HEK293T (cell line): ENCODE measurements around the gene SLC36A3.
"Not testable (repeated sequence)": the region's sequence is repeated elsewhere in the genome, so short reads cannot be mapped to it uniquely, and the experiment has no call there.

Experiments
- CTCF ChIA-PET: fragments of 350-600 bp; formaldehyde crosslinking; extraction: SDS; loops from one replicate; lab custom pipeline; 2021; ENCODE audit warnings: antibody characterized with exemption, inconsistent platforms; lab: Yijun Ruan, JAX
- POLR2A ChIA-PET: fragments of 350-600 bp; formaldehyde crosslinking; extraction: SDS; loops from one replicate; lab custom pipeline; 2020; ENCODE audit warnings: antibody characterized with exemption, inconsistent platforms; lab: Yijun Ruan, JAX
- DNase-seq: peaks from one replicate; pipeline ENCODE4 v3.0.0; 2012; ENCODE audit warnings: mixed read lengths; ENCODE audit errors: extremely low spot score
- ARNT ChIP-seq: fragments of 450-650 bp; IDR thresholded peaks from 2 replicates; pipeline ENCODE4 v1.6.1; 2017; ENCODE audit warnings: mild to moderate bottlenecking
- BHLHE40 ChIP-seq: fragments of 450-650 bp; IDR thresholded peaks from 2 replicates; pipeline ENCODE4 v1.6.1; 2016; ENCODE audit warnings: mild to moderate bottlenecking, moderate library complexity, borderline replicate concordance
- CTBP1 ChIP-seq: fragments of 450-650 bp; IDR thresholded peaks from 2 replicates; pipeline ENCODE4 v1.6.1; 2016; ENCODE audit warnings: borderline replicate concordance
- ELF4 ChIP-seq: fragments of 450-650 bp; IDR thresholded peaks from 2 replicates; pipeline ENCODE4 v1.6.1; 2017; ENCODE audit warnings: antibody characterized with exemption
- FOXA1 ChIP-seq: fragments of 450-650 bp; IDR thresholded peaks from 2 replicates; pipeline ENCODE4 v1.6.1; 2016; ENCODE audit warnings: mild to moderate bottlenecking
- FOXK2 ChIP-seq: fragments of 450-650 bp; IDR thresholded peaks from 2 replicates; pipeline ENCODE4 v1.6.1; 2016; ENCODE audit warnings: mild to moderate bottlenecking
- FOXM1 ChIP-seq: fragments of 450-650 bp; IDR thresholded peaks from 2 replicates; pipeline ENCODE4 v1.6.1; 2017; ENCODE audit warnings: mild to moderate bottlenecking, borderline replicate concordance
- HDGF ChIP-seq: fragments of 450-650 bp; IDR thresholded peaks from 2 replicates; pipeline ENCODE4 v1.6.1; 2017; ENCODE audit warnings: antibody characterized with exemption, borderline replicate concordance
- L3MBTL2 ChIP-seq: fragments of 450-650 bp; conservative IDR thresholded peaks from 2 replicates; pipeline ENCODE4 v1.6.1; 2016; ENCODE audit warnings: mild to moderate bottlenecking
- LEF1 ChIP-seq: fragments of 450-650 bp; IDR thresholded peaks from 2 replicates; pipeline ENCODE4 v1.6.1; 2017; ENCODE audit warnings: mild to moderate bottlenecking, borderline replicate concordance
- NFRKB ChIP-seq: fragments of 450-650 bp; IDR thresholded peaks from 2 replicates; pipeline ENCODE4 v1.6.1; 2016; ENCODE audit warnings: mild to moderate bottlenecking, moderate library complexity
- SP1 ChIP-seq: fragments of 450-650 bp; IDR thresholded peaks from 2 replicates; pipeline ENCODE4 v1.6.1; 2017
- SUZ12 ChIP-seq: fragments of 450-650 bp; IDR thresholded peaks from 2 replicates; pipeline ENCODE4 v1.6.1; 2016; ENCODE audit warnings: mild to moderate bottlenecking
- TARDBP ChIP-seq: fragments of 450-650 bp; IDR thresholded peaks from 2 replicates; pipeline ENCODE4 v1.6.1; 2016
- ZNF384 ChIP-seq: fragments of 450-650 bp; IDR thresholded peaks from 2 replicates; pipeline ENCODE4 v1.6.1; 2016
- TF ChIP-seq, protein P1 (sequence below): fragments of 450-650 bp; IDR thresholded peaks from 2 replicates; pipeline ENCODE4 v1.6.1; 2016

The SLC36A3 gene

DNA sequence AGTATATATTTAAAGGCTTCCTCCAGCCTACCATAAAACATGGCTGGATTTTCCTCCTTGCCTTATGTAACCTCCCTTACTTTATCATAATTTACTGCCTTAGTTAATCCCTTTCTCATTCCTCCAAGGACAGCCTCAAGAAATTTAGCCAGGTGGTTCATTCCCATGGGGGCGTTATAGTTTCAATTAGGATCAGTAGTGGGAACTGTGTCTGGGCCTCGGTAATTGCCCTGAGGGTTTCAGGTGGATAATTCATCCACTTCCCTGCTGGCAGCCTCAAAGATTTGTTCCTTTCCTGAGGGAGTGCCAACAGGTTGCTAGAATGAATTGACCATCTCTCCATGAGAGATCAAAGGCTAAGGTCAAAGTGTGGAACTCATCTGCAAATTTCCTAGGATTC lies 54.9 kb downstream of the SLC36A3 start:
- POLR2A ChIA-PET, result no interaction called here

DNA sequence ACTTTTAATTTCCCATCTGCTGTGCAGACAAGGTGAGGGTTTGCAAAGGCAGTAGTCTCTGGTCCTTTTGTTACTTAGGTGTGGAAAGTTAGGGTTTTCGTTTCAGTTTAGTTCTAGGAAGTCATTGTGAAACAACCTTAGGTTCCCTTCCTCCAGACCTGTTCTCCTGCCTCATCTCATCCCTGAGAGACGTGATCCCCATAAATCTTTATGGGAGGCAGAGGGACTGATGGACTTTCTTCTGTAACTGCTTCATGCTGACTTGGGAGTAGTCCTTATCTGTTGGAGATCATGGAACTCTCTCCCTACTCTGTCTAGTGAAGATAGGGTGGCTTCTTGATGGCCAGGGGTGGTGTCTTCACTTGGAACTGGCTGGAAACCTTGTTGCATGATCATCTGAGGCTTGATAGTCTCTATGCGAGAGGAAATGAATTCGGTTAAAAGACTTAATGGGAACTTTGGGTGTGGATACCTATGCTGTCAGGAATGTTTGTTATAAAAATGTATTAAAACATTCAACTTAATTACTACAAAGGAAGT lies 57.8 kb downstream of the SLC36A3 start:
- POLR2A ChIA-PET, result no interaction called here
- TF ChIP-seq FOXA1 (no peak), NFRKB (no peak), HDGF (no peak), TARDBP (no peak), ZNF384 (no peak), FOXM1 (no peak), SP1 (no peak), ELF4 (no peak), SUZ12 (no peak), FOXK2 (no peak), ARNT (no peak)
- TF ChIP-seq, protein P1, sequence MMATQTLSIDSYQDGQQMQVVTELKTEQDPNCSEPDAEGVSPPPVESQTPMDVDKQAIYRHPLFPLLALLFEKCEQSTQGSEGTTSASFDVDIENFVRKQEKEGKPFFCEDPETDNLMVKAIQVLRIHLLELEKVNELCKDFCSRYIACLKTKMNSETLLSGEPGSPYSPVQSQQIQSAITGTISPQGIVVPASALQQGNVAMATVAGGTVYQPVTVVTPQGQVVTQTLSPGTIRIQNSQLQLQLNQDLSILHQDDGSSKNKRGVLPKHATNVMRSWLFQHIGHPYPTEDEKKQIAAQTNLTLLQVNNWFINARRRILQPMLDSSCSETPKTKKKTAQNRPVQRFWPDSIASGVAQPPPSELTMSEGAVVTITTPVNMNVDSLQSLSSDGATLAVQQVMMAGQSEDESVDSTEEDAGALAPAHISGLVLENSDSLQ, result no peak
- CTCF ChIA-PET, result no interaction called here
- DNase-seq, result no peak

More for the DNA sequence above, 54.9 kb downstream of the SLC36A3 start:
- DNase-seq, result no peak
- TF ChIP-seq BHLHE40, result no peak
- no peak for TF ChIP-seq FOXK2
- no peak for TF ChIP-seq NFRKB
- no peak for TF ChIP-seq FOXA1
- TF ChIP-seq CTBP1, result no peak
- no peak for TF ChIP-seq LEF1
- TF ChIP-seq SUZ12, result no peak
- TF ChIP-seq SP1, result no peak
- TF ChIP-seq ELF4, result no peak
- no peak for TF ChIP-seq TARDBP
- no peak for TF ChIP-seq ZNF384
- no peak for TF ChIP-seq HDGF
- no peak for TF ChIP-seq L3MBTL2
- TF ChIP-seq, protein P1, result no peak
- no peak for TF ChIP-seq ARNT
- no peak for TF ChIP-seq FOXM1
- CTCF ChIA-PET, result interaction anchor here (1.9 kb wide), 1 partner anchor 10 kb away, joined by 4 read pairs; no protein-coding TSS in a partner anchor

DNA sequence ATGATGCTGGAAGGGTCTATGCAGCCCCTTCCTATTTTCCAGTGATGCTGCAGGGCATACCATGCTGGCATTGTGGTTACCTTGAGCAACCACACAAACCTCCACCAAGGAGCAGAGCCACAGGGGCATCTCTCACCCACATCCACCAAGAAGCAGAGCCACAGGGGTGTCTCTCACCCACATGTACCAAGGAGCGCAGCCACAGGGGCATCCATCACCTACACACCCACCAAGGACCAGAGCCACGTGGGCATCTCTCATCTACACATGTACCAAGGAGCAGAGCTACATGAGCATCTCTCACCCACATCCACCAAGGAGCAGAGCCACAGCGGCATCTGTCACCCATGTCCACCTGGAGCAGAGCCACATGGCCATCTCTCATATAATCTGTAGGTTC lies 59.4 kb downstream of the SLC36A3 start:
- DNase-seq, result no peak
- ChIA-PET CTCF (no interaction called here), POLR2A (no interaction called here)
- TF ChIP-seq L3MBTL2 (no peak), BHLHE40 (no peak), ZNF384 (no peak), ARNT (no peak), ELF4 (no peak), CTBP1 (no peak), HDGF (no peak), SP1 (no peak), LEF1 (no peak), TARDBP (no peak), SUZ12 (no peak), FOXK2 (no peak), FOXA1 (no peak), NFRKB (no peak), FOXM1 (no peak)
- TF ChIP-seq, protein P1, result no peak

DNA sequence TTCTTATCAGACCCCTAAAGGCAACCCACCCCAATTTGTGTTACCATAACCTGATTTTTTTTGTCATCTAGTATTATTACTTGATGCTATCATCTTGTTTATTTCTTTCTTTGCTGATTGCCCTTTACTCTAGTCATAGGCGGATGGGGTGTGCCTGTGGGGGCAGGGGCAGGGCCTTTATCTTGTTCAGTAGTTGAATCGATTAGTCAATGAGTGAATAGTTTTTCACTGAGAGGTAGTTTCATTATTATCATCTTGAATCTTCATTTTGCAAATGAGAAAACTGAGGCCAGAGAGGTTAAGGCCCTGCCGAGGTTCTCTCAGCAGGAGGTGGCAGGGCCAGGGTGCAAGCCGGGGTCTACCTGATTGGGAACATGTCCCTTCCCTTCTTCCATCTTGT lies 60.0 kb downstream of the SLC36A3 start:
- DNase-seq, result no peak
- POLR2A ChIA-PET, result no interaction called here
- CTCF ChIA-PET, result no interaction called here
- TF ChIP-seq CTBP1, result no peak
- no peak for TF ChIP-seq SP1

DNA sequence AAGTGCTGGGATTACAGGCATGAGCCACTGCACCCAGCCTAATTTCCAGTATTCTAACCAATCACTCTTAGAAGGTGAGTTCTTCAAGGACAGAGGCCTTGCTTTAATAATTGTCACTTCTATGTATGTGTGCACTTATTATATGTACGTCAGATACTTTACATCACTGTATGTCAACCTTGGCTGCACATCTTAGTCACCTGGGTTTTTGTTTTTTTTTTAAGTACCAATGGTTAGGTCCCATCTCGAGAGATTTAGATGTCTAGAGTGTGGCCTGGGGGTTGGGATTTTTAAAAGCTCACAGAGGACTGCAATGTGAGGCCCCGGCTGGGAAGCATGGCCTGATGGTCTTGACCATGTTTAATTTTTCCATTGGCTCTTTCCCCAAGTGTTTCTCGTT lies 60.4 kb downstream of the SLC36A3 start:
- CTCF ChIA-PET, result no interaction called here
- no peak for TF ChIP-seq FOXA1
- TF ChIP-seq SP1, result no peak
- no peak for DNase-seq
- POLR2A ChIA-PET, result interaction anchor here (2.7 kb wide), 1 partner anchor 10 kb away, joined by 8 read pairs; the partner anchor contains the start of gene GM2A

DNA sequence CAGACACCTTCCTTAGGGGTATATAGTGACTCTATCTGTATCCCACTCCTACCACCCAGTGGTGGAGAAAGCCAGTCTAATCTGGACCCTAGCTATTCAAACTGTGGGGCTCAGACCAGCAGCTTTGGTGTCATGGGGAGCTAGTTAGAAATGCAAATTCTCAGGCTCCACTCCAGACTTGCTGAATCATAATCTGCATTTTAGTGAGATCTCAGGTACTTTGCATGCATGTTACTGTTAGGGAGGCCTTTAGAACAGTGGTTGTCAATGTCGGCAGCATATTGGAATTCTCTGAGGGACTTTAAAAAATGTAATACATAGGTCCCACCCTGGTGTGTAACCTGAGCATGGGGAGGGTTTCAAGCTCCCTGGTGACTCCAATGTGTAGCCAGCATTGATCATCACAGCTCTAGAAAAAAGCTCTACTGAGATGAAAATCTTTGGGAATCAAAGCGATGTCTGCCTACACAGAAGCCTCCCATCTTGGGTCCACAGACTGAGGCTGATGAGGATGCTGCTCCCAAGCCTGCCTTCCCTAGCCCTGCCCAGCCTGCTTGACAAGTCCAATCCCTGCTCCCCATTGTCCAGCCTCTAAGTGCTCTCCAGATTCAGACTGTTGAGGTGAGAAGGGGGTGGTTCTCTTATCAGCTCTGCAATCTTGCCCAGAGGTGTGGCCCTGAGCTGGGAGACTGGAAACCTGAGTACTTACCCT lies 62.5 kb downstream of the SLC36A3 start:
- ChIA-PET POLR2A (interaction anchor here (2.7 kb wide), 1 partner anchor 12 kb away, joined by 8 read pairs; the partner anchor contains the start of gene GM2A), CTCF (interaction anchor here (0.6 to 1.6 kb wide), 9 partner anchors 10 to 526 kb away, joined by 3 to 6 read pairs (median 4); partner anchors contain the start of gene GM2A)
- TF ChIP-seq CTBP1, result no peak
- TF ChIP-seq L3MBTL2, result no peak
- TF ChIP-seq, protein P1, result no peak
- TF ChIP-seq SUZ12, result no peak
- TF ChIP-seq ELF4, result no peak
- no peak for TF ChIP-seq ZNF384
- no peak for TF ChIP-seq ARNT
- no peak for DNase-seq

DNA sequence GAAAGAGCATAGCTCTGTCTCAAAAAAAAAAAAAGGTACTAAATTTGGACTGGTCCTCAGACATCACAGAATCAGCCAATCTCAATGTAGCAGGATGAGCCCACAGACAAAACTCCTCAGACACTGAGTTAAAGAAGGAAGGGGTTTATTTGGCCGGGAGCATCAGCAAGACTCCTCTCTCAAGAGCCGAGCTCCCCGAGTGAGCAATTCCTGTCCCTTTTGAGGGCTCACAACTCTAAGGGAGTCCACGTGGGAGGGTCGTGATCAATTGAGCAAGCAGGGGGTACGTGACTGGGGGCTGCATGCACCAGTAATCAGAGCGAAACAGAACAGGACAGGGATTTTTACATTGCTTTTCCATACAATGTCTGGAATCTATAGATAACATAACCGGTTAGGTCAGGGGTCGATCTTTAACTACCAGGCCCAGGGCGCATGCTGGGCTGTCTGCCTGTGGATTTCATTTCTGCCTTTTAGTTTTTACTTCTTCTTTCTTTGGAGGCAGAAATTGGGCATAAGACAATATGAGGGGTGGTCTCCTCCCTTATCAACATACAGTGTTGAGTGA lies 63.2 kb downstream of the SLC36A3 start:
- DNase-seq, result not testable (repeated sequence)
- CTCF ChIA-PET, result interaction anchor here (0.6 to 3.2 kb wide), 7 partner anchors 10 to 543 kb away, joined by 3 to 26 read pairs (median 5); partner anchors contain the start of gene GM2A
- POLR2A ChIA-PET, result interaction anchor here (2.7 kb wide), 1 partner anchor 13 kb away, joined by 8 read pairs; the partner anchor contains the start of gene GM2A
